RWPE1 (cell line): Measurements from ENCODE around the gene FBLN1.

Experiments
- CTCF ChIA-PET: fragments of 350-600 bp; sonication (Branson Sonifier 250); formaldehyde crosslinking; extraction: SDS; loops from one replicate; lab custom pipeline; 2021; lab: Yijun Ruan, JAX
- POLR2A ChIA-PET: fragments of 400-600 bp; formaldehyde crosslinking; extraction: SDS; loops from one replicate; lab custom pipeline; 2020; ENCODE audit warnings: antibody characterized with exemption; ENCODE audit not compliant: low non-redundant PET; lab: Yijun Ruan, JAX
- DNase-seq: peaks from one replicate; pipeline ENCODE4 v3.0.0; 2012; ENCODE audit warnings: low spot score
- H3K27ac ChIP-seq: fragments of 450-650 bp; 2 replicates; pipeline ENCODE4 v1.5.1; 2017
- TF ChIP-seq, protein P1 (sequence below): fragments of 450-650 bp; conservative IDR thresholded peaks from 2 replicates; pipeline ENCODE4 v1.5.1; 2017; ENCODE audit warnings: low read depth, mild to moderate bottlenecking

Gene FBLN1

DNA sequence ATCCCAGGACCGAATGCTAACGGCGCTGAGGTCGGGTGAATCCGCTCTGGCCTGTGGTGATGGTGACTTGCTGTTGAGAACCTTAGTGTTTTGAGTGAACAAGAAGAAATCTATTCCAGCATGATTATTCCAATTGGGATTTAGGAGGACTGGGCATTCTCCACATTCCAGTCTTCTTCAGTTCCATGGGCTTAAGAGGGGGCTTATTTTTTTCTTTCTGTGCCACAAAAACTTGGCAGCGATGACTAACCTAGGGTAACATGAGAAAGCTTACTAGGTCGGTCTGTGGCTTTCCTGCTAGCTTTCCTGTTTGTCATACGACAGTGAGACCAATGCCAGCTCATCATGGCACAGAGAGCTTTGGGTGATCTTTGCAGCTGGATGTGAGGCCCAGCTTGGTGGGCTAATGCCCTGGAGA, 106.1 kb downstream of the FBLN1 start:
- H3K27ac ChIP-seq, result no peak overlapping the region
- ChIA-PET POLR2A (no interaction called here), CTCF (no interaction called here)
- no peak for DNase-seq
- TF ChIP-seq, protein P1, sequence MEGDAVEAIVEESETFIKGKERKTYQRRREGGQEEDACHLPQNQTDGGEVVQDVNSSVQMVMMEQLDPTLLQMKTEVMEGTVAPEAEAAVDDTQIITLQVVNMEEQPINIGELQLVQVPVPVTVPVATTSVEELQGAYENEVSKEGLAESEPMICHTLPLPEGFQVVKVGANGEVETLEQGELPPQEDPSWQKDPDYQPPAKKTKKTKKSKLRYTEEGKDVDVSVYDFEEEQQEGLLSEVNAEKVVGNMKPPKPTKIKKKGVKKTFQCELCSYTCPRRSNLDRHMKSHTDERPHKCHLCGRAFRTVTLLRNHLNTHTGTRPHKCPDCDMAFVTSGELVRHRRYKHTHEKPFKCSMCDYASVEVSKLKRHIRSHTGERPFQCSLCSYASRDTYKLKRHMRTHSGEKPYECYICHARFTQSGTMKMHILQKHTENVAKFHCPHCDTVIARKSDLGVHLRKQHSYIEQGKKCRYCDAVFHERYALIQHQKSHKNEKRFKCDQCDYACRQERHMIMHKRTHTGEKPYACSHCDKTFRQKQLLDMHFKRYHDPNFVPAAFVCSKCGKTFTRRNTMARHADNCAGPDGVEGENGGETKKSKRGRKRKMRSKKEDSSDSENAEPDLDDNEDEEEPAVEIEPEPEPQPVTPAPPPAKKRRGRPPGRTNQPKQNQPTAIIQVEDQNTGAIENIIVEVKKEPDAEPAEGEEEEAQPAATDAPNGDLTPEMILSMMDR, result no peak

DNA sequence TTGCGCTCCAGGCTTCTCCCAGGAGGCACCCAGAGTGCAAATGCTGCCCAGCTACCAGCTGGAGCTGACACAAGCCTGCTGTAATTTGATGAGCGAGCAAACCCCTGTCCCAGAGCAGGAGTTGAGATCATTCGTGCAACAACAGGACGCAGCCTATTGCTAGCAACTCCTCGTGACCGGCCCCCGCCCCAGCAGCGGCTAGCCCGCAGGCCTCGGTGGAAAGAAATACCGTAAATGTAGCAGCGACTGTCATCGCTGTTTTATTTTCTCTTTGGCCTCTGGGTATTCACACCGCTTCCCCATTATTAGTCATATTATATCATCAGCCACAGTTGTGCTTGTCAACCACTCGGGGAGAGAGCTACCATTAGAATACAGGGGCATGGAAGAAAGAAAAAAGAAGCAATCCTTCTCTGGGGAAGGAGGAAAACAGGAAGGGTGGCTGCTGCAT, 109.8 kb downstream of the FBLN1 start:
- ChIA-PET POLR2A (no interaction called here), CTCF (interaction anchor here (0.6 kb wide), 1 partner anchor 334 kb away, joined by 3 read pairs; no protein-coding TSS in a partner anchor)
- TF ChIP-seq, protein P1, result no peak
- H3K27ac ChIP-seq, result peak overlapping the region; percentile 77
- DNase-seq, result peak; percentile 34

DNA sequence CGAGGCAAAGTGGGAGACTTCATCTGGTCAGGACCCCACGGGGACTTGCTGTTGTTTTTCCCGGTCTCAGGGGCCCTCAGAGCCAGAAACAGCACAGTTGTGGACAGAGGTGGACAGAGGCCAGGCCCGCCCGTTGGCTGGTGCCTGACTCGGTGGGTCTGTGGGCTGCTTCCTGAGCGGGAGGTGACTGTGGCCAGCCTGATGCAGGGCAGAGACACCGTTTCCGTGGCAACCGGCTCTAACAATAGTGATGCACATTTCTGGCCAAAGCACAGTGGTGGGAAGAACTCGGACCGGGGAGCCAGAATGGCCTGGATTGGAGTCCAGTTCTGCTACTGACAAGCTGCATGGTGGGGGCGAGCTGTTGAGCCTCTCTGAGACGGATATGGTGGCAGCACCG, 110.3 kb downstream of the FBLN1 start:
- no peak for DNase-seq
- H3K27ac ChIP-seq, result peak overlapping the region; percentile 77
- ChIA-PET POLR2A (no interaction called here), CTCF (no interaction called here)
- TF ChIP-seq, protein P1, result no peak

DNA sequence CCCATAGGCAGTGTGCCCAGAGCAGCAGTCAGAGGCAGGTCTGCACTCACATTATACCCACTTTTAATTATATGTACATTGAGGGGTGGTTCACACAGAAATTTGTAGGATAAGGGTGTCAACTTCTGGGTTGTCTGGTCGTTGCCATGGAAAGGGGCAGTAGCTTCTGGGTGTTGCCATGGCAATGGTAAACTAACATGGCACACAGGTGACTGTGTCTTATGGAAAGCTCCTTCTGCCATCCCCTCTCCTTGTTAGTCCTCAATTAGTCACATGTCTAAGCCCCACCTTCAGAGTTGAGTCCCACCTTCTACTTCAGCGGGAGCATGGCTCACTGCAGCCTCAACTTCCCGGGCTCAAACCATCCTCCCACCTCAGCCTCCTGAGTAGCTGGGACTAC, 112.7 kb downstream of the FBLN1 start:
- no peak for DNase-seq
- CTCF ChIA-PET, result no interaction called here
- TF ChIP-seq, protein P1, result no peak
- no peak overlapping the region for H3K27ac ChIP-seq
- POLR2A ChIA-PET, result no interaction called here

DNA sequence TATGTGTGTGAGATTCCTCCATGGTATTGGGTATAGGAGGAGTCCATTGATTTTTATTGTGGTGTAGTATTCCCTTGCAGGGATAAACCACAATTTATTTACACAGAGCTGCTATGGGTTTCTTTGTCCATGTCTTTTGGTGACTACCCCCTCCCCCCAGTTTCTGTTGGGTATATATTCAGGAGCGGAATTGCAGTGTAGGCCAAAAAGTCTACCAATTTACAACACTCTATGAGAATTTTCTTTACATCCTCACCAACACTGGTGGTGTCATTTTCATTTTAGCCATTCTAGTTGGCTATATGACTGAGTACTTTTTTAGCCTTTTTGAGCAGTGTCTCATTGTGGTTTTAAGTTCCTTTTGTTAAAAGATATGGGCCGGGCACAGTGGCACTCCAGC, 113.7 kb downstream of the FBLN1 start:
- TF ChIP-seq, protein P1, result no peak
- H3K27ac ChIP-seq, result no peak overlapping the region
- DNase-seq, result no peak
- POLR2A ChIA-PET, result no interaction called here
- CTCF ChIA-PET, result no interaction called here

DNA sequence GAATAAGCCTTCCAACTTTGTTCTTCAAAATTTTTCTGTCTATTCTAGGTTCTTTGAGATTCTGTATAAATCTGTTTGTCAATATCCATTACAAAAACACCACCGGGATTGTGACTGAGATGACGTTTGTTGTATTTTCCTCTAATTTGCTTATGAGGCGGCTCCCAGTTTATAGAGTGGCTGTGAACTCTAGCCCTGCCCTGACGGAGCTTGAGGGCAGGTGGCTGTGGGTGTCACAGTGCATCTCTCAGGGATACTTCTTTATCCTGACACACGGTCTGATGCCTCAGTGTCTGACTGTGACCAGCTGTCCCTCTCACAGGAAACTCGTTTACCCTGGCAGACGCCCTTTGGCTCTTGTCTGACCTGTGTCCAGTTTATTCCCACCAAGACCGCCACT, 115.3 kb downstream of the FBLN1 start:
- POLR2A ChIA-PET, result no interaction called here
- TF ChIP-seq, protein P1, result no peak
- H3K27ac ChIP-seq, result no peak overlapping the region
- CTCF ChIA-PET, result no interaction called here
- DNase-seq, result no peak
